A673 (cell line): Measurements from ENCODE around the gene NANOS1.

Experiments
- EZH2 ChIP-seq: fragments of 200-600 bp; sonication (generic); IDR thresholded peaks from 2 replicates; pipeline ENCODE4 v1.6.1; 2017; ENCODE audit warnings: borderline replicate concordance, low read depth, mild to moderate bottlenecking, mixed read lengths, antibody characterized with exemption, low read length; ENCODE audit not compliant: poor library complexity, severe bottlenecking
- TF ChIP-seq, protein P1 (sequence below): fragments of 300-800, 200-600 bp; sonication (generic); conservative IDR thresholded peaks from 2 replicates; pipeline ENCODE4 v1.5.1; 2017; ENCODE audit warnings: low read depth, mild to moderate bottlenecking, antibody characterized with exemption, low read length, moderate library complexity, mixed read lengths

DNA sequence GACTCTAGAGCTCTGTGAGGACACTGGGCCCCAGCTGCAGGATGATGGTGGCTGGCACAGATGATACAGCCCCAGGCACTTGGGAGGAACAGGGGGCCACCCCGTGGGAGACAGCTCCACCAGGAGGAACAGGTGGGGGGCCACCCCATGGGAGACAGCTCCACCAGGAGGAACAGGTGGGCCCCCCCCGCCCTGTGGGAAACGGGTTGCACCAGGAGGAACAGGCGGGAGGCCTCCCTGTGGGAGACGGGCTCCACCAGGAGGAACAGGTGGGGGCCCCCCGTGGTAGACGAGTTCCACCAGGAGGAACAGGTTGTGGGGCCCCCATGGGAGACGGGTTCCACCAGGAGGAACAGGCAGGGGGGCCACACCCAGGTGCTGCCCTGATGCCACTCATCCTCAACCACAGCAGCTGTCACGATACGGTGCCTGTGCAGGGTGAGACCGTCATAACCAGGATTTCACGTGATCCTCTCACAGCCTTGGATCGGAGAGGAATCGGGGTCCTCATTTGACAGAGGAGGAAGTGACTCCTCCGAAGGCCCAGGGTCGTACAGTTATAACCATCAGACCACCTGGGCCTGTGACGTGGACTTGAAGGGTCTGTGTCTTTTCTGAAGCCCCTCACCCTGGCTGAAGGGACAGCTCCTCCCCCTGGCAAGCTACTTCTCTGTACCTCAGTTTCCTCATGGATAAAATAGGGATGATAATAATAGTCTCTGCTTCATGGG is 49.2 kb upstream of the NANOS1 start:
- TF ChIP-seq, protein P1, sequence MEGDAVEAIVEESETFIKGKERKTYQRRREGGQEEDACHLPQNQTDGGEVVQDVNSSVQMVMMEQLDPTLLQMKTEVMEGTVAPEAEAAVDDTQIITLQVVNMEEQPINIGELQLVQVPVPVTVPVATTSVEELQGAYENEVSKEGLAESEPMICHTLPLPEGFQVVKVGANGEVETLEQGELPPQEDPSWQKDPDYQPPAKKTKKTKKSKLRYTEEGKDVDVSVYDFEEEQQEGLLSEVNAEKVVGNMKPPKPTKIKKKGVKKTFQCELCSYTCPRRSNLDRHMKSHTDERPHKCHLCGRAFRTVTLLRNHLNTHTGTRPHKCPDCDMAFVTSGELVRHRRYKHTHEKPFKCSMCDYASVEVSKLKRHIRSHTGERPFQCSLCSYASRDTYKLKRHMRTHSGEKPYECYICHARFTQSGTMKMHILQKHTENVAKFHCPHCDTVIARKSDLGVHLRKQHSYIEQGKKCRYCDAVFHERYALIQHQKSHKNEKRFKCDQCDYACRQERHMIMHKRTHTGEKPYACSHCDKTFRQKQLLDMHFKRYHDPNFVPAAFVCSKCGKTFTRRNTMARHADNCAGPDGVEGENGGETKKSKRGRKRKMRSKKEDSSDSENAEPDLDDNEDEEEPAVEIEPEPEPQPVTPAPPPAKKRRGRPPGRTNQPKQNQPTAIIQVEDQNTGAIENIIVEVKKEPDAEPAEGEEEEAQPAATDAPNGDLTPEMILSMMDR, result no peak
- no peak for TF ChIP-seq EZH2
